ENCODE results near the gene LAMC1. TPM values are rescaled to one million over a fixed set of nuclear protein-coding genes. Genes with fewer than 3 reads are reported as not detected.

The LAMC1 gene
- polyA plus RNA-seq, 1 donor from 2014 or later = 4.2 TPM

DNA sequence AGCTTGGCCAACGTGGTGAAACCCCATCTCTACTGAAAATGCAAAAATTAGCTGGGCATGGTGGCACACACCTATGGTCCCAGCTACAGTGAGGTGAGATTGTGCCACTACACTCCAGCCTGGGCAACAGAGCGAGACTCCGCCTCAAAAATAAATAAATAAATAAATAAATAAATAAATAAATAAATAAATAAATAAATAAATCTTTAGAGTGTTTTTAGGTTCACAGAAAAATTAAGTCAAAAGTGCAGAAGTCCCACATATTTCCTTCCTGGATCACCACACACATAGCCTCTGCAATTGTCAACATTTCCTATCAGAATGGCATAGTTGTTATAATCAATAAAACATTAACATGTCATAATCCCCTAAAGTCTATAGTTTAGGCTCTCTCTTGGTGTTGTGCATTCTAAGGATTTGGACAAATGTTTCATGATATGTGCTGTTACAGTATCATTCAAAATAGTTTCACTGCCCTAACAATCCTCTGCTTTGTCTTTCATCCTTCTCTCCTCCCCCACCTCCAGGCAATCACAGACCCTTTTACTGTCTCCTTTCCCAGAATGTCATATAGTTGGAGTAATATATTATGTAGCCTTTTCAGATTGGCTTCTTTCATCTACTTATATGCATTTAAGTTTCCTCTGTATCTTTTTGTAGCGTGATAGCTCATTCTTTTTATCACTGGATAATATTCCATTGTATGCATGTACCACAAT is 58.3 kb downstream of the LAMC1 start:
- H3K27ac ChIP-seq (ENCODE audit: low read length) = no peak overlapping the region
- no peaks in the 10 kb centered on the region for H3K9me3 ChIP-seq (ENCODE audit: low read length)
- H2AFZ ChIP-seq (ENCODE audit: low read depth, low read length) = no peak overlapping the region
- H3K36me3 ChIP-seq (ENCODE audit: insufficient read depth, low read length) = no peaks in the 10 kb centered on the region
- H3K4me3 ChIP-seq (ENCODE audit: low read length) = no peak overlapping the region
- no peaks in the 10 kb centered on the region for H4K20me1 ChIP-seq (ENCODE audit: insufficient read depth)
- H3F3A ChIP-seq (ENCODE audit: insufficient read depth, low read length, poor library complexity, severe bottlenecking) = no peaks in the 10 kb centered on the region
- H3K4me2 ChIP-seq (ENCODE audit: low read length) = no peak overlapping the region
- no peaks in the 10 kb centered on the region for H3K9me2 ChIP-seq (ENCODE audit: insufficient read depth, low read length)
- H3K27me3 ChIP-seq (ENCODE audit: insufficient read depth, low read depth, low read length) = no peaks in the 10 kb centered on the region
- H3K79me2 ChIP-seq (replicated peaks; ENCODE audit: insufficient read depth, low read length) = no peaks in the 10 kb centered on the region
- no peak overlapping the region for H3K9ac ChIP-seq (ENCODE audit: low read length)
- no peak for TF ChIP-seq SMC3 (conservative IDR thresholded peaks at IDR 0.05; ENCODE audit: poor library complexity)
- no peak for TF ChIP-seq TAF1 (IDR thresholded peaks at IDR 0.05; ENCODE audit: low read depth)
- TF ChIP-seq REST (IDR thresholded peaks at IDR 0.05; ENCODE audit: borderline replicate concordance) = no peak
- TF ChIP-seq MXI1 (conservative IDR thresholded peaks at IDR 0.05; ENCODE audit: poor library complexity, severe bottlenecking) = no peak
- no peak for TF ChIP-seq POLR2AphosphoS5 (IDR thresholded peaks at IDR 0.05)
- TF ChIP-seq RAD21 (conservative IDR thresholded peaks at IDR 0.05) = no peak
- TF ChIP-seq, protein P1, sequence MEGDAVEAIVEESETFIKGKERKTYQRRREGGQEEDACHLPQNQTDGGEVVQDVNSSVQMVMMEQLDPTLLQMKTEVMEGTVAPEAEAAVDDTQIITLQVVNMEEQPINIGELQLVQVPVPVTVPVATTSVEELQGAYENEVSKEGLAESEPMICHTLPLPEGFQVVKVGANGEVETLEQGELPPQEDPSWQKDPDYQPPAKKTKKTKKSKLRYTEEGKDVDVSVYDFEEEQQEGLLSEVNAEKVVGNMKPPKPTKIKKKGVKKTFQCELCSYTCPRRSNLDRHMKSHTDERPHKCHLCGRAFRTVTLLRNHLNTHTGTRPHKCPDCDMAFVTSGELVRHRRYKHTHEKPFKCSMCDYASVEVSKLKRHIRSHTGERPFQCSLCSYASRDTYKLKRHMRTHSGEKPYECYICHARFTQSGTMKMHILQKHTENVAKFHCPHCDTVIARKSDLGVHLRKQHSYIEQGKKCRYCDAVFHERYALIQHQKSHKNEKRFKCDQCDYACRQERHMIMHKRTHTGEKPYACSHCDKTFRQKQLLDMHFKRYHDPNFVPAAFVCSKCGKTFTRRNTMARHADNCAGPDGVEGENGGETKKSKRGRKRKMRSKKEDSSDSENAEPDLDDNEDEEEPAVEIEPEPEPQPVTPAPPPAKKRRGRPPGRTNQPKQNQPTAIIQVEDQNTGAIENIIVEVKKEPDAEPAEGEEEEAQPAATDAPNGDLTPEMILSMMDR (IDR thresholded peaks at IDR 0.05; ENCODE audit: poor library complexity, severe bottlenecking) = no peak
- TF ChIP-seq EP300 (conservative IDR thresholded peaks at IDR 0.05; ENCODE audit: poor library complexity, severe bottlenecking) = no peak
- TF ChIP-seq EZH2 (IDR thresholded peaks at IDR 0.05; ENCODE audit: borderline replicate concordance, insufficient read depth, low read length, poor library complexity, severe bottlenecking) = no peak

GRCh38 chr1:183082650-183083049 is 59.4 kb downstream of the LAMC1 start:
- Histone ChIP-seq H3K79me2 (replicated peaks; ENCODE audit: insufficient read depth, low read length) (no peaks in the 10 kb centered on the region), H4K20me1 (ENCODE audit: insufficient read depth) (no peaks in the 10 kb centered on the region)

More at GRCh38 chr1:183082650-183083049, 59.4 kb downstream of the LAMC1 start:
- Histone ChIP-seq H3K36me3 (ENCODE audit: insufficient read depth, low read length) (no peaks in the 10 kb centered on the region), H3K9ac (ENCODE audit: low read length) (no peak overlapping the region), H3K27me3 (ENCODE audit: insufficient read depth, low read depth, low read length) (no peaks in the 10 kb centered on the region), H3K4me3 (ENCODE audit: low read length) (no peak overlapping the region), H2AFZ (ENCODE audit: low read depth, low read length) (no peak overlapping the region), H3K9me2 (ENCODE audit: insufficient read depth, low read length) (no peaks in the 10 kb centered on the region), H3K9me3 (ENCODE audit: low read length) (no peaks in the 10 kb centered on the region), H3K27ac (ENCODE audit: low read length) (no peak overlapping the region), H3K4me2 (ENCODE audit: low read length) (no peak overlapping the region), H3F3A (ENCODE audit: insufficient read depth, low read length, poor library complexity, severe bottlenecking) (no peaks in the 10 kb centered on the region)
- no peak for TF ChIP-seq RAD21 (conservative IDR thresholded peaks at IDR 0.05)
- TF ChIP-seq, protein P1 (IDR thresholded peaks at IDR 0.05; ENCODE audit: poor library complexity, severe bottlenecking) = no peak
- TF ChIP-seq MXI1 (conservative IDR thresholded peaks at IDR 0.05; ENCODE audit: poor library complexity, severe bottlenecking) = no peak
- no peak for TF ChIP-seq POLR2AphosphoS5 (IDR thresholded peaks at IDR 0.05)
- no peak for TF ChIP-seq EP300 (conservative IDR thresholded peaks at IDR 0.05; ENCODE audit: poor library complexity, severe bottlenecking)
- TF ChIP-seq REST (IDR thresholded peaks at IDR 0.05; ENCODE audit: borderline replicate concordance) = no peak
- TF ChIP-seq SMC3 (conservative IDR thresholded peaks at IDR 0.05; ENCODE audit: poor library complexity) = no peak
- no peak for TF ChIP-seq EZH2 (IDR thresholded peaks at IDR 0.05; ENCODE audit: borderline replicate concordance, insufficient read depth, low read length, poor library complexity, severe bottlenecking)
- no peak for TF ChIP-seq TAF1 (IDR thresholded peaks at IDR 0.05; ENCODE audit: low read depth)

Measured in neural cell (in vitro differentiated cells).